Liver (tissue), 9 donors: ENCODE measurements around the gene HYLS1. TPM values are rescaled to one million over a fixed set of nuclear protein-coding genes. Genes with fewer than 3 reads are reported as not detected.

Experiments
- DNase-seq: peaks from one replicate; pipeline ENCODE4 v3.0.0-alpha.2; 2017; ENCODE audit warnings: low spot score
- H3K27ac ChIP-seq, 2 donors: one replicate each; pipeline ENCODE4 v1.7.0; 2013; ENCODE audit warnings: inconsistent platforms in 2 of 2, low read length in 2 of 2, control low read depth in 1 of 2, low read depth in 1 of 2, mild to moderate bottlenecking in 1 of 2
- H3K27me3 ChIP-seq, 4 donors: one replicate each; pipeline versions ENCODE4 v1.6.1 to v1.7.0; 2013; ENCODE audit warnings: low read length in 3 of 4, inconsistent platforms in 1 of 4, mild to moderate bottlenecking in 1 of 4, moderate library complexity in 1 of 4; ENCODE audit not compliant: control insufficient read depth in 4 of 4, insufficient read depth in 4 of 4
- H3K36me3 ChIP-seq, 4 donors: one replicate each; pipeline versions ENCODE4 v1.6.1 to v1.7.0; 2013; ENCODE audit warnings: low read length in 3 of 4, mild to moderate bottlenecking in 3 of 4, low read depth in 1 of 4, moderate library complexity in 1 of 4; ENCODE audit not compliant: control insufficient read depth in 4 of 4, insufficient read depth in 3 of 4
- H3K4me1 ChIP-seq, 4 donors: one replicate each; pipeline versions ENCODE4 v1.6.1 to v1.7.0; 2013; ENCODE audit warnings: low read length in 3 of 4, mild to moderate bottlenecking in 3 of 4, moderate library complexity in 1 of 4; ENCODE audit not compliant: control insufficient read depth in 4 of 4, insufficient read depth in 4 of 4
- H3K4me3 ChIP-seq, 3 donors: one replicate each; pipeline versions ENCODE4 v1.6.1 to v1.7.0; 2013; ENCODE audit warnings: low read length in 3 of 3, control low read depth in 1 of 3, low read depth in 1 of 3, mild to moderate bottlenecking in 1 of 3
- H3K9ac ChIP-seq, 2 donors: one replicate each; pipeline ENCODE4 v1.7.0; 2013; ENCODE audit warnings: low read length in 2 of 2, mild to moderate bottlenecking in 2 of 2, moderate library complexity in 2 of 2, control low read depth in 1 of 2, low read depth in 1 of 2
- H3K9me3 ChIP-seq, 4 donors: one replicate each; pipeline versions ENCODE4 v1.6.1 to v1.7.0; 2013; ENCODE audit warnings: low read length in 3 of 4; ENCODE audit not compliant: control insufficient read depth in 4 of 4
- ATF3 ChIP-seq: IDR thresholded peaks from 2 replicates; pipeline ENCODE4 v1.6.1; 2016; ENCODE audit warnings: antibody characterized with exemption
- EGR1 ChIP-seq, 2 donors: IDR thresholded peaks; 2 replicates each; pipeline ENCODE4 v1.6.1; 2016 to 2018; ENCODE audit warnings: antibody characterized with exemption in 2 of 2, low read depth in 2 of 2
- FOXA1 ChIP-seq: IDR thresholded peaks from 2 replicates; pipeline ENCODE4 v1.6.1; 2016; ENCODE audit warnings: antibody characterized with exemption
- GABPA ChIP-seq, 2 donors: IDR thresholded peaks in 1 of 2; conservative IDR thresholded peaks in 1 of 2; 2 replicates each; pipeline ENCODE4 v1.6.1; 2016; ENCODE audit warnings: antibody characterized with exemption in 2 of 2, mild to moderate bottlenecking in 1 of 2, moderate library complexity in 1 of 2
- HNF4A ChIP-seq, 2 donors: conservative IDR thresholded peaks; 2 replicates each; pipeline ENCODE4 v1.6.1; 2016; ENCODE audit warnings: antibody characterized with exemption in 2 of 2, mild to moderate bottlenecking in 2 of 2
- HNF4G ChIP-seq: IDR thresholded peaks from 2 replicates; pipeline ENCODE4 v1.6.1; 2016; ENCODE audit warnings: antibody characterized with exemption
- JUND ChIP-seq, 2 donors: IDR thresholded peaks; 2 replicates each; pipeline ENCODE4 v1.6.1; 2016; ENCODE audit warnings: antibody characterized with exemption in 2 of 2
- MAX ChIP-seq: IDR thresholded peaks from 2 replicates; pipeline ENCODE4 v1.6.1; 2016; ENCODE audit warnings: antibody characterized with exemption
- NR2F2 ChIP-seq: IDR thresholded peaks from 2 replicates; pipeline ENCODE4 v1.6.1; 2016; ENCODE audit warnings: antibody characterized with exemption
- RAD21 ChIP-seq, 2 donors: IDR thresholded peaks; 2 replicates each; pipeline ENCODE4 v1.6.1; 2016; ENCODE audit warnings: antibody characterized with exemption in 2 of 2, mild to moderate bottlenecking in 2 of 2
- REST ChIP-seq: IDR thresholded peaks from 2 replicates; pipeline ENCODE4 v1.6.1; 2016; ENCODE audit warnings: antibody characterized with exemption, mild to moderate bottlenecking
- RXRA ChIP-seq, 2 donors: IDR thresholded peaks; 2 replicates each; pipeline ENCODE4 v1.6.1; 2017 to 2018; ENCODE audit warnings: antibody characterized with exemption in 2 of 2, mild to moderate bottlenecking in 1 of 2
- SP1 ChIP-seq: IDR thresholded peaks from 2 replicates; pipeline ENCODE4 v1.6.1; 2018; ENCODE audit warnings: antibody characterized with exemption, mild to moderate bottlenecking
- TAF1 ChIP-seq: conservative IDR thresholded peaks from 2 replicates; pipeline ENCODE4 v1.6.1; 2016; ENCODE audit warnings: antibody characterized with exemption, mild to moderate bottlenecking
- YY1 ChIP-seq: IDR thresholded peaks from 2 replicates; pipeline ENCODE4 v1.6.1; 2016; ENCODE audit warnings: antibody characterized with exemption, mild to moderate bottlenecking
- WGBS: extraction: QIAGEN DNeasy Blood & Tissue Kit; methylation state at CpG from one replicate; pipeline ENCODE4 v1.1.7; 2013; 5-methylcytosine and 5-hydroxymethylcytosine counted together
- polyA plus RNA-seq, 2 donors: library from polyadenylated mRNA; stranded (reverse) in 1 of 2; unstranded in 1 of 2; fragments of 200-250 nt in 1 of 2; fragments of >200 nt in 1 of 2; fragmentation: Nextera tagmentation in 1 of 2; extraction: Ambion mirVana in 1 of 2; gene quantifications; one replicate each; pipeline versions ENCODE4 v1.2.1 to v1.2.3, GENCODE V29; 2013 to 2015
- total RNA-seq, 2 donors: library from RNA; depleted of rRNA; stranded (reverse); fragments of >200 nt; gene quantifications; one replicate each; pipeline ENCODE4 v1.2.3, GENCODE V29; 2014
- TF ChIP-seq, protein P1 (sequence below): IDR thresholded peaks from 2 replicates; pipeline ENCODE4 v1.6.1; 2016; ENCODE audit warnings: antibody characterized with exemption
- TF ChIP-seq, protein P2 (sequence below): fragments of 150-350 bp; IDR thresholded peaks from 2 replicates; pipeline ENCODE4 v1.5.1; 2017; ENCODE audit warnings: improper control_type of control experiment, low read depth, low read length; ENCODE audit not compliant: missing input control
- donor health status: healthy.
- donor health status: healthy.
- donor health status: healthy.
- donor health status: healthy.
- donor health status: healthy.

Gene HYLS1
- total and polyA plus RNA-seq, 4 donors: 1.9 to 4.9 (median 3.7) TPM

- WGBS: 81% methylated on average over 3 of the region's 3 CpGs
- TF ChIP-seq SP1: no peak
- no peak for TF ChIP-seq MAX
- TF ChIP-seq HNF4G: no peak
- no peak for TF ChIP-seq RAD21 (IDR thresholded peaks at IDR 0.05)
- TF ChIP-seq YY1: no peak
- TF ChIP-seq REST: no peak
- TF ChIP-seq EGR1 (IDR thresholded peaks at IDR 0.05; ENCODE audit: low read depth in 2 of 2): no peak
- TF ChIP-seq HNF4A (conservative IDR thresholded peaks at IDR 0.05): no peak
- no peak for TF ChIP-seq JUND (IDR thresholded peaks at IDR 0.05)
- TF ChIP-seq TAF1: no peak
- no peak for TF ChIP-seq ATF3
- TF ChIP-seq, protein P1, sequence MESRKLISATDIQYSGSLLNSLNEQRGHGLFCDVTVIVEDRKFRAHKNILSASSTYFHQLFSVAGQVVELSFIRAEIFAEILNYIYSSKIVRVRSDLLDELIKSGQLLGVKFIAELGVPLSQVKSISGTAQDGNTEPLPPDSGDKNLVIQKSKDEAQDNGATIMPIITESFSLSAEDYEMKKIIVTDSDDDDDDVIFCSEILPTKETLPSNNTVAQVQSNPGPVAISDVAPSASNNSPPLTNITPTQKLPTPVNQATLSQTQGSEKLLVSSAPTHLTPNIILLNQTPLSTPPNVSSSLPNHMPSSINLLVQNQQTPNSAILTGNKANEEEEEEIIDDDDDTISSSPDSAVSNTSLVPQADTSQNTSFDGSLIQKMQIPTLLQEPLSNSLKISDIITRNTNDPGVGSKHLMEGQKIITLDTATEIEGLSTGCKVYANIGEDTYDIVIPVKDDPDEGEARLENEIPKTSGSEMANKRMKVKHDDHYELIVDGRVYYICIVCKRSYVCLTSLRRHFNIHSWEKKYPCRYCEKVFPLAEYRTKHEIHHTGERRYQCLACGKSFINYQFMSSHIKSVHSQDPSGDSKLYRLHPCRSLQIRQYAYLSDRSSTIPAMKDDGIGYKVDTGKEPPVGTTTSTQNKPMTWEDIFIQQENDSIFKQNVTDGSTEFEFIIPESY: no peak
- no peak for TF ChIP-seq GABPA (IDR thresholded peaks at IDR 0.05 in 1 of 2, conservative IDR thresholded peaks at IDR 0.05 in 1 of 2)
- no peak for TF ChIP-seq FOXA1
- TF ChIP-seq, protein P2, sequence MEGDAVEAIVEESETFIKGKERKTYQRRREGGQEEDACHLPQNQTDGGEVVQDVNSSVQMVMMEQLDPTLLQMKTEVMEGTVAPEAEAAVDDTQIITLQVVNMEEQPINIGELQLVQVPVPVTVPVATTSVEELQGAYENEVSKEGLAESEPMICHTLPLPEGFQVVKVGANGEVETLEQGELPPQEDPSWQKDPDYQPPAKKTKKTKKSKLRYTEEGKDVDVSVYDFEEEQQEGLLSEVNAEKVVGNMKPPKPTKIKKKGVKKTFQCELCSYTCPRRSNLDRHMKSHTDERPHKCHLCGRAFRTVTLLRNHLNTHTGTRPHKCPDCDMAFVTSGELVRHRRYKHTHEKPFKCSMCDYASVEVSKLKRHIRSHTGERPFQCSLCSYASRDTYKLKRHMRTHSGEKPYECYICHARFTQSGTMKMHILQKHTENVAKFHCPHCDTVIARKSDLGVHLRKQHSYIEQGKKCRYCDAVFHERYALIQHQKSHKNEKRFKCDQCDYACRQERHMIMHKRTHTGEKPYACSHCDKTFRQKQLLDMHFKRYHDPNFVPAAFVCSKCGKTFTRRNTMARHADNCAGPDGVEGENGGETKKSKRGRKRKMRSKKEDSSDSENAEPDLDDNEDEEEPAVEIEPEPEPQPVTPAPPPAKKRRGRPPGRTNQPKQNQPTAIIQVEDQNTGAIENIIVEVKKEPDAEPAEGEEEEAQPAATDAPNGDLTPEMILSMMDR: no peak
- TF ChIP-seq RXRA (IDR thresholded peaks at IDR 0.05): no peak
- TF ChIP-seq NR2F2: no peak
Measured at GRCh38 chr11:125842321-125842948, 45.0 kb upstream of the HYLS1 start.

More at GRCh38 chr11:125842321-125842948, 45.0 kb upstream of the HYLS1 start:
- DNase-seq: no peak
- Histone ChIP-seq H3K36me3 (no peaks in the 10 kb centered on the region), H3K27me3 (no peaks in the 10 kb centered on the region), H3K4me3 (no peak overlapping the region), H3K4me1 (no peaks in the 10 kb centered on the region), H3K9ac (no peak overlapping the region), H3K9me3 (peaks cover 0 to 13% (median 5%) of the 10 kb centered on the region in 4 donors), H3K27ac (no peak overlapping the region)
